ENCODE measurements around the gene MFSD12. TPM values are rescaled to one million over a fixed set of nuclear protein-coding genes. Genes with fewer than 3 reads are reported as not detected.

MFSD12 gene
- total and polyA plus RNA-seq, 2 donors (not counting 3 experiments of a cell fraction or from before 2014, with no cell fraction given), result 51.7 to 78.9 TPM

GRCh38 chr19:3538965-3539755, 18.2 kb downstream of the MFSD12 start, which contains the start of gene TEKTIP1:
Gene TEKTIP1, plus strand, starts transcription at chr19:3539174. Its CDS starts 4 bp downstream, at chr19:3539178.
- Histone ChIP-seq H3K4me2 (ENCODE audit: insufficient read depth, low read length) (no peak within 1 kb of the TSS), H3K9me3 (replicated peaks; ENCODE audit: control insufficient read depth, insufficient read depth, low read length) (no peaks in the 10 kb centered on the region), H3K27ac (ENCODE audit: insufficient read depth, low read depth, low read length) (no peak within 1 kb of the TSS), H3K9me1 (replicated peaks; ENCODE audit: control insufficient read depth, extremely low read depth, insufficient read depth, low read length) (no peaks in the 10 kb centered on the region), H4K20me1 (replicated peaks; ENCODE audit: control insufficient read depth, extremely low read depth, insufficient read depth, low read length) (no peaks in the 10 kb centered on the region), H3K79me2 (ENCODE audit: control insufficient read depth, insufficient read depth, low read length) (no peaks in the 10 kb centered on the region), H3K4me3 (replicated peaks in 1 of 3; ENCODE audit: insufficient read depth in 1 of 3, low read depth in 1 of 3, low read length in 3 of 3) (no peak within 1 kb of the TSS), H3K4me1 (ENCODE audit: control insufficient read depth, extremely low read depth, insufficient read depth, low read length) (no peaks in the 10 kb centered on the region), H3K27me3 (ENCODE audit: control insufficient read depth in 2 of 2, insufficient read depth in 2 of 2, low read length in 2 of 2) (no peaks in the 10 kb centered on the region), H3K9ac (replicated peaks; ENCODE audit: extremely low read depth, insufficient read depth, low read length) (no peak within 1 kb of the TSS), H2AFZ (ENCODE audit: low read depth, low read length) (no peak within 1 kb of the TSS), H3K36me3 (ENCODE audit: control insufficient read depth in 2 of 2, extremely low read depth in 1 of 2, insufficient read depth in 2 of 2, low read length in 2 of 2) (peaks cover 0 to 15% of the 10 kb centered on the region in 2 experiments)
- CTCF ChIA-PET, result interaction anchor here (0.7 to 0.8 kb wide), 2 partner anchors 8 to 234 kb away, joined by 3 read pairs; no protein-coding TSS in a partner anchor
- intact Hi-C loops (cut with micrococcal nuclease), result no loop called here
- DNase-seq (ENCODE audit: low read depth, low spot score) (no peak), FAIRE-seq (no peak)
- TF ChIP-seq MYC (IDR thresholded peaks at IDR 0.05; ENCODE audit: low read depth, low read length) (no peak), GATA2 (IDR thresholded peaks at IDR 0.05; ENCODE audit: insufficient read depth, insufficient read length, low read depth, low read length) (no peak), CTCF (IDR thresholded peaks at IDR 0.05; ENCODE audit: extremely low read depth in 1 of 2, insufficient read depth in 1 of 2, low read depth in 1 of 2, low read length in 2 of 2) (no peak), FOS (IDR thresholded peaks at IDR 0.05; ENCODE audit: borderline replicate concordance, insufficient read depth, low read length) (no peak), MAX (IDR thresholded peaks at IDR 0.05; ENCODE audit: insufficient read depth, insufficient read length) (no peak), EZH2 (IDR thresholded peaks at IDR 0.05; ENCODE audit: borderline replicate concordance, low read depth, low read length, severe bottlenecking) (no peak), JUN (IDR thresholded peaks at IDR 0.05; ENCODE audit: borderline replicate concordance, insufficient read depth, insufficient read length, low read depth) (no peak), POLR2A (IDR thresholded peaks at IDR 0.05; ENCODE audit: low read depth, low read length) (no peak), POLR2AphosphoS5 (IDR thresholded peaks at IDR 0.05; ENCODE audit: insufficient read depth, low read depth, low read length) (no peak)
- BruUV-seq (replicated peaks), result no TSS peak
- dilution Hi-C loops (cut with MboI; ENCODE audit: extremely low pct_ligation_motif_present, low sequenced_read_pairs), result no loop called here
- POLR2A ChIA-PET, result no interaction called here

Data from endothelial cell of umbilical vein (primary cell).